Adrenal gland (tissue), 5 donors: ENCODE data around the gene MMP20.

Experiments used
- POLR2A ChIP-seq, 2 donors: fragments of 450-650 bp; IDR thresholded peaks; one replicate each; pipeline ENCODE4 v1.6.1; 2017; ENCODE audit warnings: antibody characterized with exemption in 2 of 2, mild to moderate bottlenecking in 2 of 2, moderate library complexity in 1 of 2
- TF ChIP-seq, protein P1 (sequence below), 6 experiments: fragments of 450-650 bp in 4 of 6; fragments of 200-600 bp in 2 of 6; sonication (generic) in 1 of 6; IDR thresholded peaks; 1 replicate in 5 of 6; 2 replicates in 1 of 6; pipeline versions ENCODE4 v1.5.1 to v1.8.0; 2016 to 2021; ENCODE audit warnings: antibody characterized with exemption in 6 of 6, mild to moderate bottlenecking in 2 of 6, moderate library complexity in 1 of 6
- donor health status: DM: no; HTN: no; CAD: no.

DNA sequence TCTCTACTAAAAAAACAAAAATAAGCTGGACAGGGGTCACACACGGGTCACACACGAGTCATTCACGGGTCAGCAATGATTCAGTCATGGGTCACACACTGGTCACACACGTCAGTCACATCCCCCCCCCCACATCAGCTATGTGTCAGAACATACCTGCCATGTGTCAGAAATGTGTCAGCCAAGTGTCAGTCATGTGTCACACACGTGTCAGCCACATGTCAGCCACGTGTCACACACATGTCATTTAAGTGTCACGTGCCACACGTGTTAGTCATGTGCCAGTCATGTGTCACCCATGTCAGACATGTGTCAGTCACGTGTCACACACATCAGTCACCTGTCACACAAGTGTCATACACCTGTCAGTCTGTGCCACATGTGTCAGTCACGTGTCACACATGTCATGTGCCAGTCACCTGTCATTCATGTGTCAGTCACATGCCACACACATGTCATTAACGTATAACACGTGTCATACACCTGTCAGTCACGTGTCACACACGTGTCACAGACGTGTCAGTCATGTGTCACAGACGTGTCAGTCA lies 28.7 kb upstream of the MMP20 start:
- TF ChIP-seq, protein P1, sequence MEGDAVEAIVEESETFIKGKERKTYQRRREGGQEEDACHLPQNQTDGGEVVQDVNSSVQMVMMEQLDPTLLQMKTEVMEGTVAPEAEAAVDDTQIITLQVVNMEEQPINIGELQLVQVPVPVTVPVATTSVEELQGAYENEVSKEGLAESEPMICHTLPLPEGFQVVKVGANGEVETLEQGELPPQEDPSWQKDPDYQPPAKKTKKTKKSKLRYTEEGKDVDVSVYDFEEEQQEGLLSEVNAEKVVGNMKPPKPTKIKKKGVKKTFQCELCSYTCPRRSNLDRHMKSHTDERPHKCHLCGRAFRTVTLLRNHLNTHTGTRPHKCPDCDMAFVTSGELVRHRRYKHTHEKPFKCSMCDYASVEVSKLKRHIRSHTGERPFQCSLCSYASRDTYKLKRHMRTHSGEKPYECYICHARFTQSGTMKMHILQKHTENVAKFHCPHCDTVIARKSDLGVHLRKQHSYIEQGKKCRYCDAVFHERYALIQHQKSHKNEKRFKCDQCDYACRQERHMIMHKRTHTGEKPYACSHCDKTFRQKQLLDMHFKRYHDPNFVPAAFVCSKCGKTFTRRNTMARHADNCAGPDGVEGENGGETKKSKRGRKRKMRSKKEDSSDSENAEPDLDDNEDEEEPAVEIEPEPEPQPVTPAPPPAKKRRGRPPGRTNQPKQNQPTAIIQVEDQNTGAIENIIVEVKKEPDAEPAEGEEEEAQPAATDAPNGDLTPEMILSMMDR (IDR thresholded peaks at IDR 0.05): no peak
- no peak for TF ChIP-seq POLR2A (IDR thresholded peaks at IDR 0.05)
